Loucy (cell line): ENCODE data around the gene PXN.

Experiments used
- H2AFZ ChIP-seq: fragments of 200-600 bp; sonication (generic); 2 replicates; pipeline ENCODE4 v1.6.0; 2016; ENCODE audit warnings: antibody characterized with exemption, mild to moderate bottlenecking, low read length, moderate library complexity
- H3F3A ChIP-seq: fragments of 200-600 bp; 2 replicates; pipeline ENCODE4 v1.6.0; 2016; ENCODE audit warnings: antibody characterized with exemption, low read depth, mild to moderate bottlenecking
- H3K27me3 ChIP-seq: fragments of 200-600 bp; sonication (generic); 2 replicates; pipeline ENCODE4 v1.6.1; 2014; ENCODE audit warnings: low read length, mild to moderate bottlenecking; ENCODE audit not compliant: insufficient read depth, poor library complexity, severe bottlenecking
- H3K36me3 ChIP-seq: fragments of 200-600 bp; sonication (generic); 2 replicates; pipeline ENCODE4 v1.6.1; 2016; ENCODE audit warnings: low read length; ENCODE audit not compliant: insufficient read depth
- H3K4me1 ChIP-seq: fragments of 200-600 bp; sonication (generic); 2 replicates; pipeline ENCODE4 v1.5.1; 2014; ENCODE audit warnings: low read length, mild to moderate bottlenecking; ENCODE audit not compliant: insufficient read depth, poor library complexity, severe bottlenecking
- H3K4me2 ChIP-seq: fragments of 200-600 bp; sonication (generic); 2 replicates; pipeline ENCODE4 v1.6.0; 2014; ENCODE audit warnings: antibody characterized with exemption, low read length, low read depth, mild to moderate bottlenecking; ENCODE audit not compliant: poor library complexity, severe bottlenecking
- H3K4me3 ChIP-seq: fragments of 200-600 bp; sonication (generic); 2 replicates; pipeline ENCODE4 v1.5.1; 2014; ENCODE audit warnings: low read length, mild to moderate bottlenecking, mixed read lengths; ENCODE audit not compliant: poor library complexity, severe bottlenecking
- H3K79me2 ChIP-seq: fragments of 200-600 bp; sonication (generic); 2 replicates; pipeline ENCODE4 v1.6.1; 2014; ENCODE audit warnings: low read length; ENCODE audit not compliant: insufficient read depth
- H3K9ac ChIP-seq: fragments of 200-600 bp; sonication (generic); 2 replicates; pipeline ENCODE4 v1.6.0; 2014; ENCODE audit warnings: mild to moderate bottlenecking, low read depth, low read length, moderate library complexity; ENCODE audit not compliant: poor library complexity, severe bottlenecking
- H3K9me2 ChIP-seq: fragments of 200-600 bp; sonication (generic); replicated peaks from 2 replicates; pipeline ENCODE4 v1.6.1; 2016; ENCODE audit warnings: low read depth, low read length, mixed read lengths
- H3K9me3 ChIP-seq: fragments of 200-600 bp; sonication (generic); 2 replicates; pipeline ENCODE4 v1.6.1; 2014; ENCODE audit warnings: mild to moderate bottlenecking, antibody characterized with exemption, low read length, low read depth; ENCODE audit not compliant: insufficient read depth
- H4K20me1 ChIP-seq: fragments of 200-600 bp; sonication (generic); 2 replicates; pipeline ENCODE4 v1.6.0; 2014; ENCODE audit warnings: antibody characterized with exemption, low read length, mild to moderate bottlenecking; ENCODE audit not compliant: insufficient read depth, poor library complexity, severe bottlenecking
- EZH2phosphoT487 ChIP-seq: fragments of 200-600 bp; IDR thresholded peaks from 2 replicates; pipeline ENCODE4 v1.6.1; 2018; ENCODE audit warnings: antibody characterized with exemption, mild to moderate bottlenecking, moderate library complexity, borderline replicate concordance
- TF ChIP-seq, protein P1 (sequence below): fragments of 200-600 bp; sonication (generic); conservative IDR thresholded peaks from 2 replicates; pipeline ENCODE4 v1.5.1; 2014; ENCODE audit warnings: mild to moderate bottlenecking, antibody characterized with exemption, low read length

PXN gene

DNA sequence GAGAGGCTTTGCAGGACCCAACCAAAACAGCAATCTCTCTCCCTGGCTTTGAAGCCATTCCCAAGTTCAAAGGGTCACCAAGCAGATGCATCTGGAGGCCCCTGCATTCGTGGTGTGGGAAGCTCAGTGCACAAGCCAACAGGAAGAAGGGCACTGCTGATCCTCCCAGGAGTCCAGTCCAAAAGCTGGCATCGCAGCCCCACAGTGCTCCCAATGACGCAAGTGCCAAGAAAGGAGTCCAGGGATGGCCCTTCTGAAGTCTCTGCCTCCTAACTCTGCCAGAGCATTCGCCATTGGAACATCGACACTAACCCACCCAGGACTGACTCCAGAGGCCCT is 25.1 kb downstream of the PXN start:
- H3K9me2 ChIP-seq: no peaks in the 10 kb centered on the region
- TF ChIP-seq EZH2phosphoT487: no peak
- TF ChIP-seq, protein P1, sequence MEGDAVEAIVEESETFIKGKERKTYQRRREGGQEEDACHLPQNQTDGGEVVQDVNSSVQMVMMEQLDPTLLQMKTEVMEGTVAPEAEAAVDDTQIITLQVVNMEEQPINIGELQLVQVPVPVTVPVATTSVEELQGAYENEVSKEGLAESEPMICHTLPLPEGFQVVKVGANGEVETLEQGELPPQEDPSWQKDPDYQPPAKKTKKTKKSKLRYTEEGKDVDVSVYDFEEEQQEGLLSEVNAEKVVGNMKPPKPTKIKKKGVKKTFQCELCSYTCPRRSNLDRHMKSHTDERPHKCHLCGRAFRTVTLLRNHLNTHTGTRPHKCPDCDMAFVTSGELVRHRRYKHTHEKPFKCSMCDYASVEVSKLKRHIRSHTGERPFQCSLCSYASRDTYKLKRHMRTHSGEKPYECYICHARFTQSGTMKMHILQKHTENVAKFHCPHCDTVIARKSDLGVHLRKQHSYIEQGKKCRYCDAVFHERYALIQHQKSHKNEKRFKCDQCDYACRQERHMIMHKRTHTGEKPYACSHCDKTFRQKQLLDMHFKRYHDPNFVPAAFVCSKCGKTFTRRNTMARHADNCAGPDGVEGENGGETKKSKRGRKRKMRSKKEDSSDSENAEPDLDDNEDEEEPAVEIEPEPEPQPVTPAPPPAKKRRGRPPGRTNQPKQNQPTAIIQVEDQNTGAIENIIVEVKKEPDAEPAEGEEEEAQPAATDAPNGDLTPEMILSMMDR: no peak
- no peak overlapping the region for H2AFZ ChIP-seq
- H3K79me2 ChIP-seq: no peaks in the 10 kb centered on the region
- no peaks in the 10 kb centered on the region for H3K4me1 ChIP-seq
- no peaks in the 10 kb centered on the region for H3K9me3 ChIP-seq
- no peaks in the 10 kb centered on the region for H3K36me3 ChIP-seq
- no peak overlapping the region for H3K4me2 ChIP-seq
- peaks cover 39% of the 10 kb centered on the region for H3K27me3 ChIP-seq
- no peaks in the 10 kb centered on the region for H3F3A ChIP-seq
- H3K9ac ChIP-seq: no peak overlapping the region
- no peak overlapping the region for H3K4me3 ChIP-seq
- no peaks in the 10 kb centered on the region for H4K20me1 ChIP-seq

DNA sequence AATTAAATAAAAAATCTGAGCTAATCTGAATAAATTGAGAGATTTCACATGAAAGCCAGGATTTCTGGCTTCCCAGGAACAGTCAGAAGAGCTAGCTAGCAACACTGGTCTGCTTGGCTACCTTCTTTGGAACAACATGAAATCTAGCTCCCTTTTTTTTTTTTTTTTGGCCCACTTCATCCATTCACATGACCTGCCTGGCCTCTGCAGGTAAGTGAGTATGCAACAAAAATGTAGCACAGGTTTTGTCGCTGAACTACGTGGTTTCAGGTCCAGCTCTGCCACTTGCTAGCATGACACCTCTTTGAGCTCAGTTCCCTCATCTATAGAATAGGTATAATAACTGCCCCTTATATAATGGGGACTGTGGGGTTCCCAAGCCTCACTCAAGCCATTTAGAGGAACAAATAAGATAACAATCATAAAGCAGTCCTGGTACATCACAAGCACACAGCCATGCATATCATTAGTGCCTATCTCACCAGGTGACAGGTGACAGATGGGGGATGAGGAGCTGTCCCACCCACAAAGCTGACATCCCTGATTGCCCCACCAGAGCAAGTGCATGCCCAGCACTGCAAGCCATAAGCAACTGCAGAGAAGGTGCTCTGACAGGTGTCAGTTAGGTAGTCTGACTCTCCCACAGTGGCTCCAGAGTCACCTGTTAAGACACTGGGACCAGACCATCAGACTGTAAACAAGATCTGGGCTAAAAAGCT is 25.6 kb downstream of the PXN start:
- peaks cover 35% of the 10 kb centered on the region for H3K27me3 ChIP-seq
- H3K9me3 ChIP-seq: no peaks in the 10 kb centered on the region
- no peaks in the 10 kb centered on the region for H3K79me2 ChIP-seq
- H3K4me3 ChIP-seq: no peak overlapping the region
- H2AFZ ChIP-seq: no peak overlapping the region
- no peaks in the 10 kb centered on the region for H3K36me3 ChIP-seq
- H3F3A ChIP-seq: no peaks in the 10 kb centered on the region
- no peaks in the 10 kb centered on the region for H3K9me2 ChIP-seq
- no peak overlapping the region for H3K9ac ChIP-seq
- H3K4me2 ChIP-seq: no peak overlapping the region
- H4K20me1 ChIP-seq: no peaks in the 10 kb centered on the region
- no peak for TF ChIP-seq EZH2phosphoT487
- TF ChIP-seq, protein P1: no peak
- no peaks in the 10 kb centered on the region for H3K4me1 ChIP-seq

DNA sequence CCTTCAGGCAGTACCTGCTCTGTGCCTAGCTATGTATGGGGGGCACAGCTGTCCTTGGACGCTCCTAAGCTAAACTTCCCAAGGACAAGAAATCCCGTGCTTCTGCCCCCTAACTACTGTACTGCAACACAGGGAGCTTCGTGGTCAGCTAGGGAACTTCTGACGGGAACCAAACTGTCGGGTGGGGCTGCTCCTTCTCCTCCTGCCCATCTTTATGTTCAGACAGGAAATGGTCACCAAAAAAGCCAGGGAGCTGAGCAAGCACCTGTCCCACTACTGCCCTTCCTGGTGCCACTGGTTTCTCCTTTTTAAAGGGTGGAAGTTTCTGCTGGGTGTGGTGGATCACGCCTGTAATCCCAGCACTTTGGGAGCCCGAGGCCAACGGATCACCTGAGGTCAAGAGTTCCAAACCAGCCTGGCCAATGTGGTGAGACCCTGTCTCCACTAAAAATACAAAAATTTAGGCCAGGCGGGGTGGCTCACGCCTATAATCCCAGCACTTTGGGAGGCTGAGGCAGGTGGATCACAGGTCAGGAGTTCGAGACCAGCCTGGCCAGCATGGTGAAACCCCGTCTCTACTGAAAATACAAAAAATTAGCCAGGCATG is 26.6 kb downstream of the PXN start:
- no peak overlapping the region for H3K9ac ChIP-seq

More for the DNA sequence above, 26.6 kb downstream of the PXN start:
- Histone ChIP-seq H4K20me1 (no peaks in the 10 kb centered on the region), H3K4me1 (no peaks in the 10 kb centered on the region), H3K9me3 (no peaks in the 10 kb centered on the region), H3K4me3 (no peak overlapping the region), H2AFZ (no peak overlapping the region), H3K4me2 (no peak overlapping the region), H3K27me3 (peaks cover 31% of the 10 kb centered on the region), H3K9me2 (no peaks in the 10 kb centered on the region), H3K36me3 (no peaks in the 10 kb centered on the region), H3F3A (no peaks in the 10 kb centered on the region), H3K79me2 (no peaks in the 10 kb centered on the region)
- TF ChIP-seq EZH2phosphoT487: no peak
- TF ChIP-seq, protein P1: no peak
